A673 (cell line): ENCODE measurements around the gene EFHC1. TPM values are rescaled to one million over a fixed set of nuclear protein-coding genes. Genes with fewer than 3 reads are reported as not detected.

Source experiments
- BruUV-seq: library from RNA; stranded (reverse); fragments of 400-500 nt; replicated peaks from 2 replicates; lab custom pipeline; 2021; lab: Mats Ljungman, UMichigan
- CTCF ChIA-PET: fragments of 300-600 bp; sonication (Branson Sonifier 250); formaldehyde crosslinking; loops from one replicate; lab custom pipeline; 2022; ENCODE audit warnings: antibody characterized with exemption; lab: Charles Lee
- POLR2A ChIA-PET: fragments of 300-600 bp; sonication (Branson Sonifier 250); formaldehyde crosslinking; loops from one replicate; lab custom pipeline; 2022; ENCODE audit warnings: antibody characterized with exemption; ENCODE audit not compliant: low non-redundant PET; lab: Charles Lee
- DNase-seq: peaks from one replicate; pipeline ENCODE4 v3.0.0-alpha.2; 2015; ENCODE audit warnings: low spot score
- H3K27ac ChIP-seq: fragments of 200-600 bp; sonication (generic); 2 replicates; pipeline ENCODE4 v1.5.1; 2016; ENCODE audit warnings: mixed run types, low read depth, mild to moderate bottlenecking, mixed read lengths, antibody characterized with exemption, low read length; ENCODE audit not compliant: poor library complexity, severe bottlenecking
- H3K27me3 ChIP-seq: fragments of 200-600 bp; sonication (generic); replicated peaks from 2 replicates; pipeline ENCODE4 v1.6.1; 2017; ENCODE audit warnings: mixed run types, low read depth, mild to moderate bottlenecking, mixed read lengths, antibody characterized with exemption, low read length; ENCODE audit not compliant: insufficient read depth, poor library complexity
- H3K36me3 ChIP-seq: fragments of 200-600 bp; sonication (generic); 2 replicates; pipeline ENCODE4 v1.6.1; 2016; ENCODE audit warnings: mixed run types, mild to moderate bottlenecking, mixed read lengths, antibody characterized with exemption, low read length; ENCODE audit not compliant: insufficient read depth, poor library complexity, severe bottlenecking
- H3K4me1 ChIP-seq: fragments of 200-600 bp; sonication (generic); 2 replicates; pipeline ENCODE4 v1.6.1; 2017; ENCODE audit warnings: mixed run types, mild to moderate bottlenecking, mixed read lengths, antibody characterized with exemption, low read length; ENCODE audit not compliant: insufficient read depth, poor library complexity, severe bottlenecking
- H3K4me3 ChIP-seq: fragments of 200-600 bp; sonication (generic); 2 replicates; pipeline ENCODE4 v1.5.1; 2016; ENCODE audit warnings: low read depth, mixed run types, mild to moderate bottlenecking, mixed read lengths, low read length; ENCODE audit not compliant: poor library complexity, severe bottlenecking
- H3K9me3 ChIP-seq: fragments of 200-600 bp; sonication (generic); 2 replicates; pipeline ENCODE4 v1.6.1; 2016; ENCODE audit warnings: mixed run types, low read depth, mild to moderate bottlenecking, mixed read lengths, antibody characterized with exemption, low read length; ENCODE audit not compliant: poor library complexity, severe bottlenecking
- CTCF ChIP-seq: fragments of 300-800, 200-600 bp; sonication (generic); conservative IDR thresholded peaks from 2 replicates; pipeline ENCODE4 v1.5.1; 2017; ENCODE audit warnings: low read depth, mild to moderate bottlenecking, antibody characterized with exemption, low read length, moderate library complexity, mixed read lengths
- EZH2 ChIP-seq: fragments of 200-600 bp; sonication (generic); IDR thresholded peaks from 2 replicates; pipeline ENCODE4 v1.6.1; 2017; ENCODE audit warnings: borderline replicate concordance, low read depth, mild to moderate bottlenecking, mixed read lengths, antibody characterized with exemption, low read length; ENCODE audit not compliant: poor library complexity, severe bottlenecking
- intact Hi-C: fragments of 100-400 bp; cut with micrococcal nuclease; formaldehyde crosslinking; loops from one replicate; pipeline ENCODE4 v1.10.0; 2022; ENCODE audit not compliant: unreplicated experiment
- total RNA-seq: library from RNA; stranded (reverse); gene quantifications from 2 replicates; pipeline ENCODE4 v1.2.3, GENCODE V29; 2021

The EFHC1 gene
- total RNA-seq, 1 experiment from 2014 or later, result 16.9 TPM

GRCh38 chr6:52505726-52506409 lies 85.7 kb downstream of the EFHC1 start:
- POLR2A ChIA-PET, result no interaction called here
- Histone ChIP-seq H3K27me3 (no peaks in the 10 kb centered on the region), H3K4me1 (peaks cover 9% of the 10 kb centered on the region), H3K36me3 (no peaks in the 10 kb centered on the region), H3K27ac (no peak overlapping the region), H3K9me3 (no peaks in the 10 kb centered on the region), H3K4me3 (no peak overlapping the region)
- DNase-seq, result no peak
- intact Hi-C loops, result no loop called here
- TF ChIP-seq EZH2, result no peak
- no peak for TF ChIP-seq CTCF
- CTCF ChIA-PET, result no interaction called here
- no TSS peak for BruUV-seq

GRCh38 chr6:52506476-52506875 lies 86.3 kb downstream of the EFHC1 start:
- Histone ChIP-seq H3K4me3 (no peak overlapping the region), H3K4me1 (peaks cover 9% of the 10 kb centered on the region), H3K27ac (no peak overlapping the region), H3K36me3 (no peaks in the 10 kb centered on the region), H3K27me3 (no peaks in the 10 kb centered on the region), H3K9me3 (no peaks in the 10 kb centered on the region)
- intact Hi-C loops, result no loop called here
- TF ChIP-seq CTCF, result no peak
- no peak for TF ChIP-seq EZH2
- DNase-seq, result no peak
- ChIA-PET CTCF (no interaction called here), POLR2A (no interaction called here)
- BruUV-seq, result no TSS peak

GRCh38 chr6:52507557-52508260 lies 87.6 kb downstream of the EFHC1 start:
- Histone ChIP-seq H3K27me3 (no peaks in the 10 kb centered on the region), H3K27ac (no peak overlapping the region), H3K36me3 (no peaks in the 10 kb centered on the region), H3K4me3 (no peak overlapping the region), H3K4me1 (peaks cover 9% of the 10 kb centered on the region), H3K9me3 (no peaks in the 10 kb centered on the region)
- no peak for DNase-seq
- BruUV-seq, result no TSS peak
- intact Hi-C loops, result no loop called here
- CTCF ChIA-PET, result no interaction called here
- TF ChIP-seq EZH2 (no peak), CTCF (no peak)
- POLR2A ChIA-PET, result no interaction called here
